GM21786 (cell line): ENCODE data around the gene FANCF.
A peak's percentile ranks its signal among the peaks of the same experiment; 100 is the strongest.

Source experiments
- ATAC-seq: cut with Tn5 transposase; IDR thresholded peaks from one replicate; pipeline ENCODE4 v1.9.1; 2021; ENCODE audit not compliant: unreplicated experiment

Gene FANCF

DNA sequence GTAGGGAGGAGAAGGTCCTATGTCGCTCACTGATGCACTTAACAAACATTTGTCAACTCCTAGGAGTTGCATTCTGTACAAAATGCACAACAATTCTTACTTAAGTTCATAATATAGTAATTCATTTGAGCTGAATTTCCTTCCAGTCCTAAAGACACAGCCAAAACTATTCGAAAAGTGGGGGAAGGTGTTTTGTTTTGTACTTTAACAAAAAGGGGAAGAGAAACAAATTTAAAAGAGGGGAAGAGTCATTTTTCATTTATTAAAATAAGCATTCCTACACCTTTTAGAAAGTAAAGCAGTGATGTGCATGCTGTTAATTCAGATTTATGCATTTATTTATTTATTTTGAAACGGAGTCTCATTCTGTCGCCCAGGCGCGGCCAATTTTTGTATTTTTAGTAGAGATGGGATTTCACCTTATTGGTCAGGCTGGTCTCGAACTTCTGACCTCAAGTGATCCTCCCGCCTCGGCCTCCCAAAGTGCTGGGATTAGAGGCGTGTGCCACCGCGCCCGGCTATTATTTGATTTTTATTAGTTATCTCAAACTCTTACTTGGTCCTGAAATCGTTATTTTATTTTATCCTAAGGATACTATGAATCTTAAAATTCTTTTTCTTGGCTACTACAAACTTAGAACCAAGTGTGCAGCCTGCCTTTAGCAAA is 1.1 kb upstream of the FANCF start:
- no peak for ATAC-seq

DNA sequence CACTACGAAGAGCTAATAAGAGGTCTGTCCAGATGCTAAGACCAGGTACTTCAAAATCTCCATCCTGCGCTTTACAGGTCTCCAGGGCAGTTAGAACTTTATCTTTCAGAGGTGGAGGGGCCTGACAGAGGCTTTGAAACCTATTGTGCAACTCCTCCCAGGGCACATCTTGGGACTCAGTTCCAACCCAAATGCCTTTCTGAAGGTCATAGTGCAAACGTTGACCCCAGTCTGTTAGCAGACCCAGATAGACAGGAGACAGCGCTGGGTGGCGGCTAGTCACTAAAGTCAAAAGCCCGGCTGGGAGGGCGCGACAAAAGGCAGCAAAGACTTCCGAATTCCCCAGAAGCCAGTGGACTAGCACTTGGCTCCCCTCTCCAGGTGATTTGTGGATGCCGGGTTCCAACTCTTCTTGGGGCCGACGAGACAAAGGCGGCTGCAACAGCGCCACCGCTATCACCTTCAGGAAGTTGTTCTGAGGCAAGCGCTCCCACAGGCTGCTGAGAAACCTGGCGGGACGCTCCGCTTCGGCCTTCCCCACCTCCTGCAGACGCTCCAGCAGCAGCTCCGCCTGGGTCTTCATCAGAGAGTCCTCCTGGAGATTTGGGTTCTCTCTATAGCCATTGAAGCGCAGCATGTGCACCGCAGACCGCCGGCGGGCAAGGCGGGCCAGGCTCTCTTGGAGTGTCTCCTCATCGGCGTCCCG is 728 bp downstream of the FANCF start:
- ATAC-seq = peak; percentile 51

DNA sequence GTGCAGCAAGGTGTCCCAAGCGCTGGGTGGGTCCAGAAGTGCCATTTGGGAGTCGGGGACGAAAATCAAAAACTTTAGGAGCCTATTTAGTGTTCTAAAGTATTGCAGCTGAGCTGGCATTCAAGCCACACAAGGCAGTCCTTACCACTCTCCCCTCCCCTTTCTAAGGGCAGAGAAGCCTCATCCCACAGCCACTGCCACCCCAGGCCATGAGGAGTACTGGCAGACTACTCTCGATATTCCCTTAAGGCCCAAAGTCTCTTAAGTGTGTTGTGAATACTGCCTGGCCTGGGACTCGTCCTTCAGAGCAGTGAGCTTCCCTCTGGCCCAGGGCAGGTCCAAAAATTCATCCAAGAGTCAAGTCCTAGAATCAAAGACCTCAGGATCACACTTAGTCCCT is 7.8 kb downstream of the FANCF start:
- ATAC-seq = no peak

DNA sequence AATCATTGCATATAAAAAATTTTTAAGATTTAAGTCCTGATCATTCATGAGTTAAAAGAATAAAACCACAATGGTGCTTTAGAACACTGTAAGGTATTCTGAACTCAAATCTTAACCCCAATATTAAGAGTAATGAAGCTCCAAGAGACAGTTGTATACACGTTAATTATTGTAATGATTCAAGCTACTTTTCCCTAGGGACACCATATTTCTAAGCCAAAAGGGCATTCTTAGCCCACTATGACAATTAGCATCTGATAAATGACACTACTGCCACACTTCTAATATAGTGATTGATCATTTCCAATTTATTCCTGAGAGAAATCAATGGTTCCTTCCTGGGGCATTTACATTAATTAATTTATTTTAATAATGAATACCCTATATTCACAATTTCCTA is 21.7 kb downstream of the FANCF start:
- ATAC-seq = no peak

DNA sequence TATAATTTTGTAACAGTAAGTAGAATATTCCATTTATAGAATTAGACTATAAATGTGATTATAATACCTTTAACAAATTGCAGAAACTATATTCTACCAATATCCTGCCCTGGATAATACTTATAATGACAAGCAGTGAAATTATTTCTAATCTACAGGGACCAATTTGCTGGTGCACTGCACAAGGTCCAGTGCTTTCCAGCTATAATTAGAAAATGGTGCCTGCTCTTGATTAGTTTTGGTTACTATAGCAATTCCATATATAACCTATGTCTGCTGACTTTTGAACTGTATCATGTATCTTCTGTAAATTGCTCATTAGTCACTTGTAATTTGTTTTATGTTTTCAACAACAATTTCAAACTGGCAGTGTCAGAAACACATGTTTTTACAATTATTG is 23.1 kb downstream of the FANCF start:
- ATAC-seq = no peak

DNA sequence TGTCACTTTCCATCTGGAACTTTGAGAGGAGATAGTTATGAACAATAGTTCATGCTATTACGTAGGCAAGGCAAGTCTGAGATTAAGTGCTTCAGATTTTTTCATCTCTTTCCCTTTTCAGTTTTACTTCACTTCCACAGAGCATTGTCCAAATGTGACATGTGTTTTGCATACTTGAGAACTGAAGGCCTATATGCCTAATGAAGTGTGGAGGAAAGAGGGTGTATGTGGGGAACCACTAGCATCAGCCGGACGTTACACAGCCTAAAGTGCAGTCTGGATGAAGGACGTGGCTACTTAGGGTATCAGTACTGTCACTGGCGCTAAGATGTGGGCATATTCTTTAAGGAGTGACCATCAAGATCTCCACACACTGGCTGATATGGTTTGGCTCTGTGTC is 26.2 kb downstream of the FANCF start:
- no peak for ATAC-seq

DNA sequence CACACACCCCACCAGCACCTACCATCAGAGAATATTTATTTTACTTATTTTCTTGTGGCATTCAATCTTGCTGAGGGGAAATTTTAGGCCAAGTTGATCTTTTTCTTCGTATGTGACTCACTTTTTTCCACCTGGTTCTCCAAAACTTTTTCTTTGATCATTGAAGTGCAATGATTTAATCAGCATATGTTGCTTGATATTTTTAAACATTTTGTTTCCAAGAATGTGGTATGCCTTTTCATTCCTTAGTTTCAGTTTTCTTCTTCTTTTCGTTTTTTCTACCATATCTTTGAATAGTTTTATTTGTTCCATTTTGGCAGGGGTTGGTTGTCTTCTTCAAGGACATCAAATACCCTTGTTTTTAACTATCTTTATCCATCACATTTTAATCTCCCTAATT is 28.6 kb downstream of the FANCF start:
- ATAC-seq = no peak

DNA sequence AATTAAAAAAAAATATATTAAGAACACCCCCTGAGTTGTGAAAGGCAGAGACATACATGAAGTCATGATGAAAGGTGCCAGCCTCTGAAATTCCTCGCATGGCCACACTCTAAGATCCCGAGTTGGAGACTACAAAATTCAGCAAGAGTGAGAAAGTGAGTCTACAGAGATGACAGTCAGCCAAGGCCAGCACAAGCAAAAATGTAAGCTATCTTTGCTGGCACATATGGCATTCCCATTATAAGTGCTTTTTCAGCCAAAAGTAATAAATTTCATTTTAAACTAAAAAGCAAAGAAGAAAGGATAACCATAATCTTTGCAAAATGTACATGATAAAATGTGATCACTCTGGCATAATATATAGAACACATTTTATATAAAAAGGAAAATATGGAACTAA is 40.6 kb downstream of the FANCF start:
- no peak for ATAC-seq

DNA sequence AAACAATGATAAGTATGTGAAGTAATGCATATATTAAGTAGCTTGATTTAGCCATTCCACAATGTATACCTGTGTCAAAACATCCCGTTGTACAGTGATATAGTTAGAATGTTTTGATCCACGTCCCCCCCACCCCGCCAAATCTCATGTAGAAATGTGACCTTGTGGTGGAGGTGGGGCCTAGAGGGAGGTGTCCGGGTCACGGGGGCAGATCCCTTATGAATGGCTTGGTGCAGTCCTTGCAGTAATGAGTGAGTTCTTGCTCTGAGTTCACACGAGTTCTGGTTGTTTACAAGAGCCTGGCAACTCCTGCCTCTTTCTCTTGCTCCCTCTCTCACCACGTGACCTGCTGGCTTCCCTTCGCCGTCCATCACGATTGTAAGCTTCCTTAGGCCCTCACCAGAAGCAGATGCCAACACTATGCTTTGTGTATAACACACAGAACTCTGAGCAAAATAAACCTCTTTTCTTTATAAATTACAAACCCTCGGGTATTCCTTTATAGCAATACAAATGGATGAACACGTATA is 41.6 kb downstream of the FANCF start:
- ATAC-seq = no peak

DNA sequence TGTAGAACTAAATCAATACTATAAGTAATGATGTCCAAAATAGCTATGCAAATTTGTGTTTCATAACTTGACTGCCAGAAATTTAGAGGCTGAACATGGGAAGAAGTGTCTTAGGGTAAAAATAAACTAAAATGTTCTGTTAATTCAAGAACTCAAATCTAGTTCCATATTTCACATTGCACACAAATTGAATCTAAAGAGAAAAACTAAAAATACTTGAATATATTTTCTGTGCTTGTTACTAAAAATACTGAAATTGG is 43.5 kb downstream of the FANCF start:
- ATAC-seq = no peak

DNA sequence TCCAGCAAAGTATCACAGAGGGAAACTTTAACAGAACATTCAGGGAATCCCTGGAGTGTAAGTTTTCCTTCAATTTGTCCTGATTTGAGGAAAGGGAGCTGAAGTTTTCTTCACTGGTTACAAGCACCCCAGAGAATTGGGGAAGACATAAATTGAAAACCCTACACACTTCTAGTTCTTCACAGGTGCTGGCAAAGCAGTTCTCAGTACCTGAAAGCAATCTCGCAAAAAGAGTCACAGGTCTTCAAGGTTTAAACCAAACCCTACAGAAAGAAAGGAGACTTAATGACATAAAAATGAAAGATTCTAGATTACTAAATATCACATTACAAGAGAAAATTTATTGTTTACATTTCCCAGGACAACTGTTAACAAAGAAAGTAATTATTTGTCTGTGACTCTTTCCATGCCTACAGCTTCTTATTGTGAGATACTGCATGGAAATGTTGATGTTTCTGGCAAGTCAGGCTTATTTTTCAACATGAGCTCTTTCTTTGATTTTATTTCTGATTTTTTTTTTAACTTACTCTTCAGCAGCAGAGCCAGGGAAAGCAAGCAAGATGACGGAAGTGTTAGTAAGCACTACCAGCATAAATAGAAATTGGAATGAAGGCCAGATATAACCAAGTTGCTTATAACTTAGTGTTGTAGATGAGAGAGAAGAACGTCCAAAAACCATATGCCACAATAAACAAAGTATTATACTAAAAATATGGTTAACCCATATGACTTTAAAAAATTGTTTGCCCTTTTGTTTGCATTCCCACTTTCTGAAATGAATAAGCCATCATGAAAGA is 44.1 kb downstream of the FANCF start:
- no peak for ATAC-seq

DNA sequence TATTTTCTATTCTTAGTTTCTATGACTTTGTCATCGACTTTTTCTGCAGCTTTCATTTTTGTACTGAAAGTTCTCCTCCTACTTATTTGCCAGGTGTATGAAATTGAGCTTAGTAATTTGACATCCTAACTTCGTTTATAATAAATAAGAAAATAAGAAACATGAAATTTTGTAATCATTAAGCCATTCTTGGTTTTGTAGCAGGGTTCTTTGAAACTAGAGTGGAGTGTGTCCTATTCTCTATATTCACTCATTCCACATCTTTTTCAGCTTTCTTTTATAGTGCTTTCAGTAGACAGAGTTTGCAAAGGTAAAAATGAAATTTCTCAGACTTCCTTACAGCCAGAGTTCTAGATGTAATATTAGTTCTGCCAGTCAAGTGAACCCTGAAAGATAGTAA is 47.8 kb downstream of the FANCF start:
- no peak for ATAC-seq
